ENCODE results near the gene CCDC150.

The CCDC150 gene

DNA sequence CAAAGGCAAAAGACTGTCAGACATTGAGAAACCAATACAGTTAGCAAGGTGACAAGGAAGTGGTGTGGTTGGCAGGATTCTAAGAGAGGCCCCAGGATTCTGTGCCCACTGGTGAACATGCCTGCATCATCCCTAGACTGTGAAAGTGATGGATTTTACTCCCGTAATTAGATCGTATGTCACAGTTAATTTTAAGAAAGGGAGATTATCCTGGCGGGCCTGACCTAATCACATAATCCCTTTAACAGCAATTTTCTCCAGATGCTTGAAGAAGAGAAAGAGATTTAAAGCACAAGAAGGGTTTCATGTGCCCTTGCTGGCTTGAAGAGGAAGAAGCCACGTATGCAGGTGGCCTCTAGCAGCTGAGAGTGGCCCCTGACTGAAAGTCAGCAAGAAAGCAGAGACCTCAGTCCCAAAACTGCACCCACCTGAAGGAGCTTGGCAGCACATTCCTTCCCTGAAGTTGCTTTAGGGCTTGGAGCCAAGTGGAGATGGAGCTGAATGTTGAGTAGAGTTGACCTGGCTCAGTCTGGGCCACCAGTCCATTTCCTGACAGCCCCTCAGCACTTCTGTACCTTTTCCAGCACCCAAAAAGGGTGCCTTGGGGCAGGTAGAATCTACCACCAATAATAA, 110.9 kb downstream of the CCDC150 start:
- no peak for TF ChIP-seq SPI1 (IDR thresholded peaks at IDR 0.05; ENCODE audit: borderline replicate concordance, low read depth)
- no peak for TF ChIP-seq GABPA (IDR thresholded peaks at IDR 0.05; ENCODE audit: low read depth)
- TF ChIP-seq, protein P1, sequence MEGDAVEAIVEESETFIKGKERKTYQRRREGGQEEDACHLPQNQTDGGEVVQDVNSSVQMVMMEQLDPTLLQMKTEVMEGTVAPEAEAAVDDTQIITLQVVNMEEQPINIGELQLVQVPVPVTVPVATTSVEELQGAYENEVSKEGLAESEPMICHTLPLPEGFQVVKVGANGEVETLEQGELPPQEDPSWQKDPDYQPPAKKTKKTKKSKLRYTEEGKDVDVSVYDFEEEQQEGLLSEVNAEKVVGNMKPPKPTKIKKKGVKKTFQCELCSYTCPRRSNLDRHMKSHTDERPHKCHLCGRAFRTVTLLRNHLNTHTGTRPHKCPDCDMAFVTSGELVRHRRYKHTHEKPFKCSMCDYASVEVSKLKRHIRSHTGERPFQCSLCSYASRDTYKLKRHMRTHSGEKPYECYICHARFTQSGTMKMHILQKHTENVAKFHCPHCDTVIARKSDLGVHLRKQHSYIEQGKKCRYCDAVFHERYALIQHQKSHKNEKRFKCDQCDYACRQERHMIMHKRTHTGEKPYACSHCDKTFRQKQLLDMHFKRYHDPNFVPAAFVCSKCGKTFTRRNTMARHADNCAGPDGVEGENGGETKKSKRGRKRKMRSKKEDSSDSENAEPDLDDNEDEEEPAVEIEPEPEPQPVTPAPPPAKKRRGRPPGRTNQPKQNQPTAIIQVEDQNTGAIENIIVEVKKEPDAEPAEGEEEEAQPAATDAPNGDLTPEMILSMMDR (IDR thresholded peaks at IDR 0.05; ENCODE audit: insufficient read depth, low read length), result no peak
- TF ChIP-seq POLR2AphosphoS5 (IDR thresholded peaks at IDR 0.05; ENCODE audit: low read depth), result no peak
- no peak for TF ChIP-seq REST (IDR thresholded peaks at IDR 0.05; ENCODE audit: insufficient replicate concordance, low read depth)
- no peak for DNase-seq (ENCODE audit: low read depth in 1 of 2, low spot score in 1 of 2)
- no peak overlapping the region for H3K4me3 ChIP-seq (replicated peaks; ENCODE audit: insufficient read depth, low read length)
- H3K27ac ChIP-seq (replicated peaks), result no peak overlapping the region
- H3K27me3 ChIP-seq (ENCODE audit: insufficient read depth, poor library complexity, severe bottlenecking), result no peaks in the 10 kb centered on the region

DNA sequence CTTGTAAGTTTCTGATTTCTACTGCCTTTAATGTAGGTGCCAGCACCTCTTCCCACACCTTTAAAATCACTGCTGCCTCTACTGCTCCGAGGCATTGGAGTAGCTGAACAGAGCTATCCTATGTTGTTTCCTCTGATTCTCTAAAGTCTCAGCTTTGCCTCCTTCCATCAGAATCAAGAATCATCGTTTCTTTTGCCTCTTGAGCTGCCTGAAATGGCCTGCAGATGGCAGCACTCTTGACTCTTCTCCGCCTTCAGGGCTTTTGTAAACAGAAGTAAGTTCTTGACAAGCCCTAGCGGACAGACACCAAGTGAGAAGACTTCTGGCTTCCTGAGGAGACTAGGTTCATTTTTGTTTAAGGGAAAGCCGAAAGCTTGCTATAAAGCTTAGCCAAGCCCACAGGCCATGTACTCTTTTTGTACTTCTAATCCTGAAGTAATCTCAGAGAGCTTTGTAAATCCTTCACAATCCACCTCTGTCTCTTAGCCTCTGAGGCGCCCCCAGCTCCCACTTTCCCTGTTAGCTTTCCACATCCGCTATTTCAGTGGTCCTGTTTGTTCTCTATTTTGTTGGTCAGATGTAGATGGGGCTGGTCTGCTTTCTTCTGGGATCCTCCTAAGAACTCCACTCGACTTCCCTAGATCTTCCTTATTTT, 111.6 kb downstream of the CCDC150 start:
- DNase-seq (ENCODE audit: low read depth in 1 of 2, low spot score in 1 of 2), result peak; percentile 34 to 76
- TF ChIP-seq, protein P1 (IDR thresholded peaks at IDR 0.05; ENCODE audit: insufficient read depth, low read length), result peak; percentile 96
- no peak for TF ChIP-seq POLR2AphosphoS5 (IDR thresholded peaks at IDR 0.05; ENCODE audit: low read depth)
- Histone ChIP-seq H3K27me3 (ENCODE audit: insufficient read depth, poor library complexity, severe bottlenecking) (no peaks in the 10 kb centered on the region), H3K27ac (replicated peaks) (no peak overlapping the region), H3K4me3 (replicated peaks; ENCODE audit: insufficient read depth, low read length) (no peak overlapping the region)

GRCh38 chr2:196758474-196759377, 119.2 kb downstream of the CCDC150 start:
- no peak overlapping the region for H3K27ac ChIP-seq (replicated peaks)
- no peak for DNase-seq (ENCODE audit: low read depth in 1 of 2, low spot score in 1 of 2)

DNA sequence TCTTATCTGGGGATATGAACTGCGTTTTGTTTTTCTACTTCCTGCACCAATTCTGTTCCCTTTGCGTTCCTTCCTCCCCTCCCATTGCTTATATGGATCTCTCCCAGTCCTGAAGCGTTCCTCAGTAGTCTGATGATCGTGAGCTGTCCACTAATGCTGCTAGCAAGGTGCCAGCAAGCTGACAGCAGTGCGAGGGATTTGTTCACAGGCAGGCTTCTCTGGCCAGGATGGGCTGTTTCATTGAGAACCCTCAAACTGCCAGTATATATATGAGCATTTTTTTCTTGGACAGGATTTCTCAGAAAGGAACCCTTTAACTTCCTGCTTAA, 119.8 kb downstream of the CCDC150 start:
- no peak for DNase-seq (ENCODE audit: low read depth in 1 of 2, low spot score in 1 of 2)
- TF ChIP-seq SPI1 (IDR thresholded peaks at IDR 0.05; ENCODE audit: borderline replicate concordance, low read depth), result no peak
- TF ChIP-seq, protein P1 (IDR thresholded peaks at IDR 0.05; ENCODE audit: insufficient read depth, low read length), result no peak
- TF ChIP-seq GABPA (IDR thresholded peaks at IDR 0.05; ENCODE audit: low read depth), result no peak
- TF ChIP-seq POLR2AphosphoS5 (IDR thresholded peaks at IDR 0.05; ENCODE audit: low read depth), result no peak
- TF ChIP-seq REST (IDR thresholded peaks at IDR 0.05; ENCODE audit: insufficient replicate concordance, low read depth), result no peak
- Histone ChIP-seq H3K27me3 (ENCODE audit: insufficient read depth, poor library complexity, severe bottlenecking) (no peaks in the 10 kb centered on the region), H3K27ac (replicated peaks) (no peak overlapping the region), H3K4me3 (replicated peaks; ENCODE audit: insufficient read depth, low read length) (no peak overlapping the region)

More at GRCh38 chr2:196758474-196759377, 119.2 kb downstream of the CCDC150 start:
- TF ChIP-seq POLR2AphosphoS5 (IDR thresholded peaks at IDR 0.05; ENCODE audit: low read depth) (no peak), SPI1 (IDR thresholded peaks at IDR 0.05; ENCODE audit: borderline replicate concordance, low read depth) (no peak)
- Histone ChIP-seq H3K27me3 (ENCODE audit: insufficient read depth, poor library complexity, severe bottlenecking) (no peaks in the 10 kb centered on the region), H3K4me3 (replicated peaks; ENCODE audit: insufficient read depth, low read length) (no peak overlapping the region)

Measured in HL-60 (cell line).